ENCODE data around the gene VSNL1.

VSNL1 gene

GRCh38 chr2:17646081-17646554 is 105.6 kb downstream of the VSNL1 start:
- no peak for DNase-seq (ENCODE audit: low read depth)

- DNase-seq (ENCODE audit: low read depth): no peak
Measured at GRCh38 chr2:17646838-17647701, 106.6 kb downstream of the VSNL1 start.

DNA sequence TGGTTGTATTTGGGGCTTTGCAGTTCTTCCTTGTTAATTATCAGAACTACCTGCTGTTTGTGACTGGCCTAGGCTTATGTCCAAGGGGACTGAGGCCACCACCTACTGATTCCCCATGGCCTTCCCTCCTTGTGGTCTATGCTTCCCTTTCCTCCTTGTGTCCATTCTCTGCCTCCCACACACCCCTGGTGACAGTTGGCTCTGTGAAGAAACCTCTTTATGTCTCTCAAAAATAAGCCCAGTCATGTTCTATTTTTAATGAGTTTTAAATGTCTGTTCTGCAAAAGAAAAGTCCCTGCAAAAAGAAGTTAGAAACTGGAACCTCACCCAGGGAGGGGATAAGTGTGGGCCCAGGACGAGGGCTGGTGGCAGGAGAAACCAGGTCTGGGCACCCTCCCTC is 108.1 kb downstream of the VSNL1 start:
- DNase-seq (ENCODE audit: low read depth): no peak

DNA sequence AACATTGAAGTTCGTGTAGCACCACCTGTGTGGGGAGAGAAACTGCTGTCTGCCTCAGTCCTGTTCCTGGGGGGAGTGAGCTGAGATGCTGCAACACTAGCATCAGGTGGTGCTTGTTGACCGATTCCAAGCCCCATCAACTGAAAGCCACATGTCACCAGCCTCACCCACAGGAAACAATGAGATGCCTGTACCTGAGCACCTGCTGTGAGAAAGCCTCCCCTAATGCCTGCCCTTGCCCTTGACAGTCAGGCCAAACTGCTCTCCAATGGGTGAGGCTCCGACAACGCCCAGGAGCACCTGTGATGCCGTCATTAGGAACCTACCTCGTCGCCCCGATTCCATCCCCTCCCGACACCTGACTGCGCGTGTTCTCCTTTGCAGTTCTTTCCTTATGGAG is 108.5 kb downstream of the VSNL1 start:
- no peak for DNase-seq (ENCODE audit: low read depth)

DNA sequence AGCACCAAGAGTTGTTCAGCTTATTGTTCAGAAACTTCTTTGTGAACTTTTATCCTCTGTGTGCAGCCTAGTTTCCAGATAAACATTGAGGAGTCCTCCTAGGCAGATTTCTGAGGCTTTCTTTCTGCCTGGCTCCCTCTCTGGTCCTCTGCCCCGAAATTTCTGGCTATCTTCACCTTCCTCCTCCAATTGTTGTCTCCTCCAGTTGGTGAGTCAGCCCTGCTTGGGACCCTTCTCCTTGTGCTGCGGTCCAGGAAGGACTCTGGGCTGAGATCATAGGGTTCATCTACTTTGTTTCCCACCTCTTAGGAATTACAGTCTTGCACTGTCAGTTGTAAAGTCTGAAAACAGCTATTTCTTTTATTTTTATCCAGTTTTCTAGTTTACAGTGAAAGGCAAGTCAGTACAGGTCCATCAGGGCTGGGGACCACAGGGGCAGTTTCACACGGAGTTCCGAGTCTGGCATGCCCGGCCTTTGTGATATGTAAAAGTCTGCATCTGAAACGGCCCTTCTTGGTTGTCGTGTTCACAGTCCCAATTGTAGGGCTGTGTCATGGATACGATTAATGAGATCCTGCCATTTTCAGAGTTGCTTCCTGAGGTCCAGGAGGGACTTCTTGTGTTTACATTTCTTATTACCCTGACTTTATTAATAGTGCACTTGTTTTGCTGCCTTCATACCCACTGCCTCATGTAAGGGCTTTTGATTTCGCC is 112.3 kb downstream of the VSNL1 start:
- DNase-seq (ENCODE audit: low read depth): no peak

DNA sequence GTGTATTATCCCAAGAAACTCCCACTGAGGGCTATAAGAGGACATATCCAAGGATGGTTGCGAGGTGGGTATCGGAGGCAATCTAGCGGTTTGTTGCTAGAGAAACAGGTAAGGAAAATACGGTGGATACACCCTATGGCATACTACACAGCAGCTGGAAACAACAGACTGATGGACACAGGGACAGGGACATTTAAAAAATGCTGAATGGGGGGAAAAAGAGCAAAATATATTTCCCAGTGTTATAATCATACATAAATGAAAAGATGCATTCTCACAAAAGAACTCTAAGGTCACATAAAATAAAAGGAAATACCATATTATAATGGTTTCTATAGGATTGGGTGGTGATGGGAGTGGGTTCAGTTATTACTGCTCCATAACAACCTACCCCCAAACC is 117.3 kb downstream of the VSNL1 start:
- DNase-seq (ENCODE audit: low read depth): no peak

- DNase-seq (ENCODE audit: low read depth): no peak
Measured at GRCh38 chr2:17658251-17658843, 117.9 kb downstream of the VSNL1 start.

DNA sequence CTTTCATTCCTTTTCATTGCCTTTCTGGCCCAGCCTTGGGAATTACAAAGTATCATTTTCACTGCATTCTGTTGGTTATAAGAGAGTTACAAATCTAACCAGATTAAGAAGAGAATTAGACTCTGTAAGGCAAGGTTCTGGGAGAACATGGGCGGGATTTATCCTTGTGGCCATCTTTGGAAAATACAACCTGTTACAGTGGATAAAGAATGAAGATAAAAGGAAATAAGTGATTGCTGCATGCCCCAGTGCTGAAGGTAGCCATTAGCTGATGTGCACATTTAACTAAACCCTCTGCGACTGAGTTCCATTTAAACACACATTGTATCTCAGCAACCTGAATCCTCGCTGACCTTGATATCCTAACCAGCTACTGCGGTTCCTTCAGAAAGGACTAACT is 119.7 kb downstream of the VSNL1 start:
- DNase-seq (ENCODE audit: low read depth): no peak

DNA sequence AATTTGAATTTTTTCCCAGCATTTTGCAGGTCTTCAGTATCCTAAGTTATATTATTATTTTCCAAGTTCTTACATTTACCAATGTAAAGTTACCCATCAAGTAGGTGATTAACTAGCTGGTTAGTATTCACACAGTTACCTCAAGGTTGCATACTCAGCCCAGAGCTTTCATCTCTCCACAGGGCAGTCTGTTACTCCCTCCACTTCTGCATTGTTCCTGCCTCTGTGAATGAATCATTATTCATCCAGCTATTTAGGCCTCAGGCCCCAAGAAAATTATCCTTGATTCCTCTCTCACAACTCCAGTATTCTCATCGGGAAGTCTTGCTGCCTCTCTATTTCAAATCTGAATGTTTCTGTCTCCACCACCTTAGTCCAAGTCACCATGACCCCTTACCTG is 121.0 kb downstream of the VSNL1 start:
- DNase-seq (ENCODE audit: low read depth): no peak

GRCh38 chr2:17662723-17663122 is 122.2 kb downstream of the VSNL1 start:
- no peak for DNase-seq (ENCODE audit: low read depth)

DNA sequence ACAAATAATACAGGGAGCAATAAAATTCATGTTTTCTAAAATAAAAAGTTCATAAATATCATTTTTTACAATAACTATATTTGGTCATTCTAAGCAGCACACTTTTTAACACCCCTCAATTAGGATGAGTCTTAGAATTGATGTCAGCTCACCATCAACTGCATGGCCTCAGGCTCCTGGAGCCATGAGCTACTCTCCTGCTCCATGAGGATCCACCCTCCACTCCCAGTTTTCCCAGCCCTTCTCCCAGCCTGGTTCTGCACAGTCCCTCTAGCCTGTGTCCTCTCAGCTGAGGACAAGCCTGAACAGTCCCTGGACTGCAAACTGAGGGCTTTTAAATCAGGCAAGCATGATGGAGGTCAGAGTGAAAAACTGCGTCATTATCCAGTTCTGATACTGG is 124.0 kb downstream of the VSNL1 start:
- DNase-seq (ENCODE audit: low read depth): no peak

- no peak for DNase-seq (ENCODE audit: low read depth)
Measured at GRCh38 chr2:17667898-17668297, 127.4 kb downstream of the VSNL1 start.

DNA sequence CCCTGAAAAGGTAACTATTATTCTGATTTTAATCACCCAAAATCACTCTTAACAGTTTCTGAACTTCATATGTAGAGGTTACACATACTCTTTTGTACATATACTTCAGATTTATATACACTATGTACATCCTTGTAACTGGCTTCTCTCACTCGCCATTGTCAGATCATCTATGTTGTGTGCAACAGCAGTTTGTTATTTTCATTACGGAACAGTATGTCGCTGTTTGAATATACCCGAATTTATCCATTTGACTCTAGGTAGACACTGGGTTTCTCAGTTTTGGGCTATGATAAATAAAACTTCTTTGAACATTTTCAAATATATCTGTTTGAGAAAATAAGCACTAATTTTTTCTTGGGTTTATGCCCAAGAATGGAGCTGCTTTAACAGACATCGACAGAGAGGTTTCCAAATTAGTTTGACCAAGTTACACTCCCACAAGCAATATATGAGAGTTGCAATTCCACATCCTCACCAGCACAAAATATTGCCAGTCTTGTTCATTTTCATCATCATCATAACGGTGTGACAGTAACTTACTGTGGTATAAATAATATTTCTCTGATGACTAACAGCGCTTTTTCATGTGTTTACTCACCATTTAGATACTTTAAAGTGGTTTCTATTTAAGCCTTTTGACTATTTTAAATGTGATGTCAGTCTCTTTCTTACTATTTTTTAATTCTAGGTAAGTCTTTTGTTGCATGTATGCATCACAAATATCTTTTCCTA is 132.3 kb downstream of the VSNL1 start:
- no peak for DNase-seq (ENCODE audit: low read depth)

- no peak for DNase-seq (ENCODE audit: low read depth)
Measured at GRCh38 chr2:17674817-17675216, 134.3 kb downstream of the VSNL1 start.

DNA sequence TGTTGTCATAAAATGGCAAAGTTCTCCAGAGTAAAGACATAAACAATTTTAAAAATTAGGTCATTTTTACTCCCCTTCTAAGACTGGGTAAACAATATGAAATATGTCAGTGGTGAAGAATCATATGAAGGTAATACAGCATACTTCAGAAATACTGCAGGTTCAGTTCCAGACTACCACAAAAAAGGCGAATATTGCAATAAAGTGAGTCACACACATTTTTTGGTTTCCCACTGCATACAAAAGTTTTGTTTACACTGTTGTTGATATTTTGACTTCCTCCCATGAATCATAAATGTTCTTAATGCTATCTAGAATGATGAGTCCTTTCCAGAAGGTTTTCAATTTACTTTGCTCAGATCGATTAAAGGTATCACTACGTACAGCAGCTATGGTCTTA is 139.6 kb downstream of the VSNL1 start:
- DNase-seq (ENCODE audit: low read depth): no peak

GRCh38 chr2:17682098-17682857 is 141.8 kb downstream of the VSNL1 start:
- no peak for DNase-seq (ENCODE audit: low read depth)

DNA sequence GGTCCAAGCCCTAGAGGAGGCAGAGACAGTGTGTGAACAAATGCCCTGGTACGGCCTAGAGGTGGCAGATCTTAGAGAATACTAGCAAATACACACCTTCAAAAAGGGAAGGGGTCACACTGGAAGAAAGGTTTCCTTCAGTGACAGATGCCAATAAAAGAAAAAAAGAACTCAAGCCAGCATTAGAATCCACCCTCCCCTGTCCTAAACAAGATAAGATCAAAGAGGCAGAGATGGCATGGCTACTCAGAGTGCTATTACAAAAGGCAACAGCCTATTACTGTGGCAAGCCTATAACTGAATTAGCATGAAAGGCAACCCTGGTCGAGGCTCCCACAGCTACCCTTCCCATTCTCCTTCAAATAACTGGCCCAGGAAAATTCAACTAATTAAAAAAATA is 143.5 kb downstream of the VSNL1 start:
- DNase-seq (ENCODE audit: low read depth): no peak

DNA sequence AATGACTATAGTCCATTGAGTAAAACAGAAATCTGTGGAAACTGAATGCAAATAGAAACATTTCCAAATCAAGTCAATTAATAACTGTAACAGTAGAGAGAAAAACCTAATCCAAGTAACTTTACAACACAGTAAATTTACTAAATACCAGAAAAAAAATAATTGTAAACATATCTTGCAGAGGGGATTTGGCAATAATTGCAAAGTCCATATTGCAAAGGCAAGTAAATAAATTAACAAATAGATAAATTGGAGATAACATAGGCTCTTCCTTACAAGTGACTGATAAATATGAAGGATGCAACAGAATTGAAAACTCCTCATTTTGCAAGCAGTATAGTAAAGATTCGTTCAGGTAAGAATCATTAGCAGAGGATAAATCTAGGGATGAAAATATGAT is 148.1 kb downstream of the VSNL1 start:
- DNase-seq (ENCODE audit: low read depth): no peak

- no peak for DNase-seq (ENCODE audit: low read depth)
Measured at GRCh38 chr2:17689010-17689409, 148.5 kb downstream of the VSNL1 start.

GRCh38 chr2:17690776-17691175 is 150.3 kb downstream of the VSNL1 start:
- no peak for DNase-seq (ENCODE audit: low read depth)

Data from stimulated activated CD8-positive, alpha-beta memory T cell treated with anti-CD3 and anti-CD28 coated beads, Interleukin-4, amount 100 ng/mL, for 24 hours (primary cell).